Neuronal stem cell (in vitro differentiated cells): ENCODE results near the gene GDPD5.

Experiments
- DNase-seq: peaks from one replicate; pipeline ENCODE4 v3.0.0-alpha.2; 2013; ENCODE audit warnings: low spot score
- H2AFZ ChIP-seq: one replicate; pipeline ENCODE4 v1.6.1; 2013; ENCODE audit warnings: mild to moderate bottlenecking, low read length, inconsistent platforms
- H2AK5ac ChIP-seq: 2 replicates; pipeline ENCODE4 v1.6.1; 2013; ENCODE audit warnings: low read depth, mild to moderate bottlenecking, inconsistent platforms, low read length, moderate library complexity, mixed read lengths
- H2BK120ac ChIP-seq: 2 replicates; pipeline ENCODE4 v1.6.1; 2013; ENCODE audit warnings: low read depth, mild to moderate bottlenecking, inconsistent platforms, low read length, moderate library complexity, mixed read lengths
- H2BK12ac ChIP-seq: one replicate; pipeline ENCODE4 v1.6.1; 2013; ENCODE audit warnings: low read length, inconsistent platforms
- H2BK15ac ChIP-seq: 2 replicates; pipeline ENCODE4 v1.6.1; 2013; ENCODE audit warnings: mild to moderate bottlenecking, low read length, inconsistent platforms, mixed read lengths
- H2BK5ac ChIP-seq: one replicate; pipeline ENCODE4 v1.6.1; 2013; ENCODE audit warnings: inconsistent platforms, mild to moderate bottlenecking, low read length, moderate library complexity
- H3K14ac ChIP-seq: one replicate; pipeline ENCODE4 v1.6.1; 2013; ENCODE audit warnings: low read length, inconsistent platforms
- H3K18ac ChIP-seq: 2 replicates; pipeline ENCODE4 v1.6.1; 2013; ENCODE audit warnings: low read length, inconsistent platforms
- H3K23ac ChIP-seq: 2 replicates; pipeline ENCODE4 v1.6.1; 2013; ENCODE audit warnings: low read depth, mild to moderate bottlenecking, mixed read lengths, low read length, inconsistent platforms; ENCODE audit not compliant: poor library complexity
- H3K27ac ChIP-seq: replicated peaks from 3 replicates; pipeline ENCODE4 v1.5.1; 2013; ENCODE audit warnings: low read length, inconsistent platforms
- H3K27me3 ChIP-seq, 3 experiments: 2 replicates each; pipeline ENCODE4 v1.6.1; 2013; ENCODE audit warnings: low read length in 3 of 3, mild to moderate bottlenecking in 2 of 3, inconsistent platforms in 1 of 3, low read depth in 1 of 3, mixed read lengths in 1 of 3, moderate library complexity in 1 of 3; ENCODE audit not compliant: control insufficient read depth in 3 of 3, insufficient read depth in 3 of 3
- H3K36me3 ChIP-seq, 2 donors: replicated peaks in 1 of 2; 2 replicates each; pipeline ENCODE4 v1.6.1; 2013; ENCODE audit warnings: low read length in 2 of 2; ENCODE audit not compliant: control insufficient read depth in 2 of 2, insufficient read depth in 2 of 2
- H3K4ac ChIP-seq: 2 replicates; pipeline ENCODE4 v1.6.1; 2013; ENCODE audit warnings: inconsistent platforms, mild to moderate bottlenecking, low read length, moderate library complexity
- H3K4me1 ChIP-seq, 2 donors: 1 replicate in 1 of 2; 2 replicates in 1 of 2; pipeline ENCODE4 v1.6.1; 2013; ENCODE audit warnings: low read length in 2 of 2, low read depth in 1 of 2; ENCODE audit not compliant: control insufficient read depth in 2 of 2, insufficient read depth in 1 of 2
- H3K4me2 ChIP-seq: one replicate; pipeline ENCODE4 v1.6.1; 2013; ENCODE audit warnings: mild to moderate bottlenecking, low read length, inconsistent platforms; ENCODE audit not compliant: insufficient read depth, poor library complexity, severe bottlenecking
- H3K4me3 ChIP-seq, 2 donors: 2 replicates each; pipeline ENCODE4 v1.5.1; 2013; ENCODE audit warnings: low read length in 2 of 2, mild to moderate bottlenecking in 2 of 2, inconsistent platforms in 1 of 2, moderate library complexity in 1 of 2
- H3K79me1 ChIP-seq: one replicate; pipeline ENCODE4 v1.6.1; 2013; ENCODE audit warnings: low read depth, mild to moderate bottlenecking, inconsistent platforms, low read length, moderate library complexity
- H3K9ac ChIP-seq: one replicate; pipeline ENCODE4 v1.6.1; 2013; ENCODE audit warnings: mild to moderate bottlenecking, low read depth, low read length, inconsistent platforms; ENCODE audit not compliant: poor library complexity
- H3K9me3 ChIP-seq, 2 donors: replicated peaks in 1 of 2; 2 replicates each; pipeline versions ENCODE3 to v1.6.1; 2013; ENCODE audit warnings: low read length in 2 of 2, mild to moderate bottlenecking in 2 of 2, inconsistent platforms in 1 of 2, low read depth in 1 of 2, mixed read lengths in 1 of 2, moderate library complexity in 1 of 2; ENCODE audit not compliant: control insufficient read depth in 2 of 2, insufficient read depth in 1 of 2
- H4K8ac ChIP-seq: one replicate; pipeline ENCODE4 v1.6.1; 2013; ENCODE audit warnings: low read depth, mild to moderate bottlenecking, inconsistent platforms, low read length, moderate library complexity
- H4K91ac ChIP-seq: one replicate; pipeline ENCODE4 v1.6.1; 2013; ENCODE audit warnings: low read length, low read depth, mild to moderate bottlenecking, inconsistent platforms; ENCODE audit not compliant: poor library complexity
- WGBS, 2 donors: extraction: QIAGEN DNeasy Blood & Tissue Kit; methylation state at CpG; one replicate each; pipeline ENCODE4 v1.1.7; 2013; ENCODE audit warnings: missing lambda C conversion rate in 2 of 2, mixed read lengths in 1 of 2; ENCODE audit not compliant: insufficient read length in 2 of 2, insufficient replicate concordance in 1 of 2; ENCODE audit errors: extremely low coverage in 2 of 2; 5-methylcytosine and 5-hydroxymethylcytosine counted together

The GDPD5 gene

DNA sequence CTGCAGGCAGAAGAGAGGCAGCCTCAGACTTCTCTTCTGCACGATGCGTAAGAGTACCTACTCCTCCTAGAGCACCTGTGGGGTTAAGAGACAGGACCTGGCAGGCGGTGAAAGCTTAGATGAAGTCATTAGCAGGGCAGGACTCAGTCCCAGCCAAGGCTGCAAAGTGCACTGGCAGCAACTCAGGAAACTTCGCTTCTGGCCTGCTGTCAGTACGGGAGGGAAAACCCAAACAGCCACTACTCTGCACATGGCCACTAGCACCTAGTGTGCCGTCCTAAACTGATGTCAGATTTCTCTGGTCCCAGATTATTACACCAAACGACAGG is 84.0 kb downstream of the GDPD5 start:
- Histone ChIP-seq H2BK12ac (no peak overlapping the region), H2BK15ac (no peak overlapping the region), H3K18ac (no peak overlapping the region), H3K4me3 (no peak overlapping the region), H3K27ac (no peak overlapping the region), H3K36me3 (no peaks in the 10 kb centered on the region), H3K4me1 (peaks cover 1 to 2% of the 10 kb centered on the region in 2 donors), H3K4ac (no peak overlapping the region), H4K91ac (no peak overlapping the region), H3K9ac (peak overlapping the region; percentile 36), H3K23ac (peak overlapping the region; percentile 62), H3K14ac (no peak overlapping the region), H2AK5ac (no peak overlapping the region), H2BK120ac (no peak overlapping the region), H3K27me3 (peaks cover 0 to 38% (median 0%) of the 10 kb centered on the region in 3 experiments), H2BK5ac (no peak overlapping the region), H3K79me1 (no peaks in the 10 kb centered on the region), H3K9me3 (peaks cover 0 to 2% of the 10 kb centered on the region in 2 donors), H3K4me2 (no peak overlapping the region), H4K8ac (no peak overlapping the region), H2AFZ (no peak overlapping the region)
- WGBS, 2 donors = no CpG with 5 or more reads among the region's 7 CpGs
- DNase-seq = no peak

DNA sequence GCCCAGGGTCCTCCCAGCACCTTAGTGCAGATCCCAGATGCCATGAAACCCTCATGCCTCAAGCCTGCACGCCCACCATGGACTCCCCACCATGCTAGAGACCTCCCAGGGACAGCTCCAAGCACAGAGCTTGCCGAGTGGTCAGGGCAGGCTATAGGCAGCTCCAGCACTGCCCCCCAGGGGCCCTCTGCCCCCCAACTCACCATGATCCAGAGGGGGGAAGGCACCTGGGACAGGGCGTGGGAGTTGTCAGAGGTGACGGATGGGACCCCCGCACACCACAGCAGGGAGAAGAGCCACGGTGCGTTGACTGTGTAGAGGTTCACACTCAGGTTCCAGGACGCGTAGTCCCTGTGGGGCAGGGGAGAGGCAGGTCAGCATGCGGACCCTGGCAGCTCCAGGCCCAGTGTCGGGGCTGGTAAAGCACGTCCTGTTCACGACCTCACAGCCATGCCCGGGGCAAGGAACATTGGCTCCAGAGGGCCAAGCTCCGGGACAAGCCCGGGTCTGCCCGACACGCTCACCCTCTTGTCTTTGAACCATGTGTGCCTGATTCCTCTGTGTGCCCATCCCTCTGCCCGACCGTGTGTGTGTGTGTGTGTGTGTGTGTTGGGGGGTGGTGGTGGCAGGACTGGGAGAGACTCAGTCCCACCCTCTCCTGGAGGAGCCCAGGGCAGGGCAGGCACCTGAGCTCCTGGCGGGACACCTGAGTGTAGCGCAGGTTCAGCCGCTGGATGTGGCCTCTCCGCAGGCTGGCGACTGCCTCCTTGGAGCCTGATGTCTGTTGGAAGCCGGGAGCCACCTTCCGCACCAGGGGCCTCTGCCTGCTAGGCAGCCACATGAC is 84.6 kb downstream of the GDPD5 start:
- H4K8ac ChIP-seq = no peak overlapping the region
- peak overlapping the region; percentile 55 for H3K18ac ChIP-seq
- peak overlapping the region; percentile 62 for H3K23ac ChIP-seq
- no peak for DNase-seq
- peaks cover 0 to 38% (median 0%) of the 10 kb centered on the region in 3 experiments for H3K27me3 ChIP-seq
- peaks cover 1 to 2% of the 10 kb centered on the region in 2 donors for H3K4me1 ChIP-seq
- H2BK120ac ChIP-seq = no peak overlapping the region
- no peak overlapping the region for H3K4ac ChIP-seq
- no peak overlapping the region for H3K4me2 ChIP-seq
- H3K14ac ChIP-seq = no peak overlapping the region
- H2AFZ ChIP-seq = no peak overlapping the region
- no peaks in the 10 kb centered on the region for H3K36me3 ChIP-seq
- no peaks in the 10 kb centered on the region for H3K79me1 ChIP-seq
- H2BK15ac ChIP-seq = no peak overlapping the region
- no CpG with 5 or more reads among the region's 27 CpGs for WGBS, 2 donors
- H3K9ac ChIP-seq = peak overlapping the region; percentile 36
- no peak overlapping the region for H2BK12ac ChIP-seq
- no peak overlapping the region for H3K27ac ChIP-seq
- peak overlapping the region; percentile 45 for H2BK5ac ChIP-seq
- H3K9me3 ChIP-seq = peaks cover 0 to 2% of the 10 kb centered on the region in 2 donors
- no peak overlapping the region for H4K91ac ChIP-seq
- H2AK5ac ChIP-seq = peak overlapping the region; percentile 44
- no peak overlapping the region for H3K4me3 ChIP-seq

DNA sequence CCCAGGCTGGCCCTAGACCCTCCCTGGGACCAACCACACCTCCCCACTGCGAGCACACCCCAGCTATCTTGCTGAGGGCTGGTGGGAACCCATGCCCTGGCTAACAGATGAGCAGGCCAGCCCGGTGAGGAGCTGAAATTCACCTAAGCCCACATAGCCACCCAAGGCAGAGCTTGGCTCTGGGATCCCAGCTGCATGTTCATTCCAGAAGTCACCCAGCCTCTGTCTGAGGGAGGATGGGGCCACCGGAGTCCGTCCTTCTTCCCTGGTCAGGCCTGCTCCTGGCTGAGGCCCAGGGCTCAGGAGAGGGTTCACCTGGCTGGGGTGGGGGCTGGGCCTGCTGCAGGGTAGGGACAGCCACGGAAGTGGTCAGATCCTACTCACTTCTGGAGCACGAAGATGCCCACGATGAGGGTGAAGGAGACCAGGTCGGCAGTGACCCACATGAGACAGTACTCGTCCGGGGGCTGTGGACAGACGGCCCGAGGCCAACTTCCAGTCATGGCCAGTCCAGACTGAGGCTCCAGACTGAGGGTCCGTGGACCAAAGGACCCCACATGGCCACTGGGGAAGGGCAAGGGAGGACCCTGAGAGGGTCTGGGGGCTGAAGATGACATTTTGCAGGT is 86.1 kb downstream of the GDPD5 start:
- Histone ChIP-seq H3K4ac (no peak overlapping the region), H2AFZ (no peak overlapping the region), H3K36me3 (peaks cover 0 to under 1% of the 10 kb centered on the region in 2 donors), H3K18ac (peak overlapping the region; percentile 70), H2BK120ac (no peak overlapping the region), H4K8ac (no peak overlapping the region), H2BK15ac (no peak overlapping the region), H3K4me1 (peaks cover 1 to 2% of the 10 kb centered on the region in 2 donors), H2AK5ac (peak overlapping the region; percentile 94), H3K14ac (peak overlapping the region; percentile 77), H3K23ac (peak overlapping the region; percentile 62), H3K4me3 (no peak overlapping the region), H3K79me1 (no peaks in the 10 kb centered on the region), H3K9me3 (peaks cover 0 to 2% of the 10 kb centered on the region in 2 donors), H2BK5ac (no peak overlapping the region), H4K91ac (no peak overlapping the region), H3K4me2 (no peak overlapping the region), H2BK12ac (no peak overlapping the region), H3K27ac (no peak overlapping the region), H3K27me3 (peaks cover 0 to 44% (median 0%) of the 10 kb centered on the region in 3 experiments), H3K9ac (peak overlapping the region; percentile 65)
- no CpG with 5 or more reads among the region's 13 CpGs for WGBS, 2 donors
- no peak for DNase-seq

DNA sequence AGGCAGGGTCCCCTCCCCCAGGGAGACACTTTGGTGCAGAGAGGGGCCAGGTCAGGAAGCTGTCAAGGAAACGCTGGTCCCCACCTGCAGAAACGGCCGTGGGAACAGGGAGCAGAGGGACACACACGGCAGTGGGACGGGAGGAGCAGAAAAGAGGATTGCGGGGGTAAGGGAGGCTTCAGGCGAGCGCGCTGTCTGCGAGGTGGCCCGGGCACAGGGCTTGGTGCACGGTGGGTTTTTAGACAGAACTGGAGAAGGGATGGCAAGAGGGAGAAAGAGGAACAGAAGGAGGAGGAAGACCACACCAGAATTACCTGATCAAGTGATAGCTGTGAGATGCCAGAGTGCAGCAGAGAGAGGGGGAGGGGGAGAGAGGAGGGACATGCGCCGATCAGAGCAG is 86.7 kb downstream of the GDPD5 start:
- Histone ChIP-seq H3K23ac (no peak overlapping the region), H4K91ac (no peak overlapping the region), H3K14ac (no peak overlapping the region), H3K79me1 (no peaks in the 10 kb centered on the region), H3K4ac (no peak overlapping the region), H2BK120ac (no peak overlapping the region), H2AFZ (no peak overlapping the region), H2BK15ac (no peak overlapping the region), H3K4me3 (no peak overlapping the region), H3K27me3 (peaks cover 0 to 49% (median 0%) of the 10 kb centered on the region in 3 experiments), H3K4me1 (peaks cover 1 to 2% of the 10 kb centered on the region in 2 donors), H2BK12ac (no peak overlapping the region), H2AK5ac (no peak overlapping the region), H3K9ac (peak overlapping the region; percentile 71), H3K4me2 (no peak overlapping the region), H3K36me3 (peaks cover 0 to 3% of the 10 kb centered on the region in 2 donors), H3K27ac (no peak overlapping the region), H2BK5ac (no peak overlapping the region), H3K9me3 (peaks cover 0 to 2% of the 10 kb centered on the region in 2 donors), H4K8ac (no peak overlapping the region), H3K18ac (peak overlapping the region; percentile 70)
- no peak for DNase-seq
- WGBS, 2 donors = no CpG with 5 or more reads among the region's 14 CpGs
